Measurements from ENCODE around the gene B3GNT2. TPM values are rescaled to one million over a fixed set of nuclear protein-coding genes. Genes with fewer than 3 reads are reported as not detected.
"Not testable (repeated sequence)": the region's sequence is repeated elsewhere in the genome, so short reads cannot be mapped to it uniquely, and the experiment has no call there.

Gene B3GNT2
- total RNA-seq, 6 experiments from 2014 or later: 9.1 to 11.0 (median 9.9) TPM

GRCh38 chr2:62197925-62198633, 2.2 kb downstream of the B3GNT2 start:
- WGBS (ENCODE audit: insufficient coverage, low coverage, low lambda C conversion rate, missing lambda C conversion rate): 6% methylated on average over 5 of the region's 5 CpGs
- peak overlapping the region; percentile 88 to 93 (median 91) for H3K4me3 ChIP-seq

GRCh38 chr2:62198854-62199253, 2.9 kb downstream of the B3GNT2 start:
- H3K27ac ChIP-seq; H3K4me3 ChIP-seq; ATAC-seq; intact Hi-C loops (cut with DNase I); H3K27me3 ChIP-seq; H3K9me3 ChIP-seq; DNase-seq; H3K36me3 ChIP-seq: not testable (repeated sequence)
- WGBS (ENCODE audit: insufficient coverage, low coverage, low lambda C conversion rate, missing lambda C conversion rate): 86% methylated on average over 8 of the region's 8 CpGs
- H3K4me1 ChIP-seq: peaks cover 0 to 55% (median 16%) of the 10 kb centered on the region in 4 donors

More at GRCh38 chr2:62197925-62198633, 2.2 kb downstream of the B3GNT2 start:
- intact Hi-C loops (cut with DNase I): no loop called here
- H3K36me3 ChIP-seq: no peaks in the 10 kb centered on the region
- peaks cover 0 to 56% (median 16%) of the 10 kb centered on the region in 4 donors for H3K4me1 ChIP-seq
- no peak for DNase-seq
- no peak for ATAC-seq
- H3K9me3 ChIP-seq: no peaks in the 10 kb centered on the region
- H3K27ac ChIP-seq: peak overlapping the region; percentile 92 to 95 (median 95)
- no peak for TF ChIP-seq POLR2A (IDR thresholded peaks at IDR 0.05)
- no peaks in the 10 kb centered on the region for H3K27me3 ChIP-seq

- 0% methylated on average over 1 of the region's 1 CpG for WGBS (ENCODE audit: insufficient coverage, low coverage, low lambda C conversion rate, missing lambda C conversion rate)
- intact Hi-C loops (cut with DNase I): no loop called here
Observed at GRCh38 chr2:62199392-62200125, 3.6 kb downstream of the B3GNT2 start.

GRCh38 chr2:62200291-62200841, 4.5 kb downstream of the B3GNT2 start:
- no peak for TF ChIP-seq POLR2A (IDR thresholded peaks at IDR 0.05)
- TF ChIP-seq CTCF (IDR thresholded peaks at IDR 0.05): no peak
- no peaks in the 10 kb centered on the region for H3K36me3 ChIP-seq
- no peaks in the 10 kb centered on the region for H3K27me3 ChIP-seq
- no peaks in the 10 kb centered on the region for H3K9me3 ChIP-seq
- H3K4me3 ChIP-seq: no peak overlapping the region
- ATAC-seq (no peak), DNase-seq (no peak)
- peaks cover 0 to 51% (median 16%) of the 10 kb centered on the region in 4 donors for H3K4me1 ChIP-seq
- 40% methylated on average over 4 of the region's 4 CpGs for WGBS (ENCODE audit: insufficient coverage, low coverage, low lambda C conversion rate, missing lambda C conversion rate)
- intact Hi-C loops (cut with DNase I): no loop called here
- H3K27ac ChIP-seq: no peak overlapping the region

More at GRCh38 chr2:62199392-62200125, 3.6 kb downstream of the B3GNT2 start:
- TF ChIP-seq POLR2A (IDR thresholded peaks at IDR 0.05) (no peak), CTCF (IDR thresholded peaks at IDR 0.05) (no peak)
- H3K27me3 ChIP-seq: no peaks in the 10 kb centered on the region
- H3K9me3 ChIP-seq: no peaks in the 10 kb centered on the region
- no peak for DNase-seq
- no peak overlapping the region for H3K4me3 ChIP-seq
- H3K36me3 ChIP-seq: no peaks in the 10 kb centered on the region
- ATAC-seq: no peak
- H3K27ac ChIP-seq: no peak overlapping the region
- peaks cover 0 to 51% (median 16%) of the 10 kb centered on the region in 4 donors for H3K4me1 ChIP-seq

GRCh38 chr2:62200868-62201267, 5.0 kb downstream of the B3GNT2 start:
- H3K4me3 ChIP-seq: no peak overlapping the region
- ATAC-seq (no peak), DNase-seq (no peak)
- H3K4me1 ChIP-seq: peaks cover 0 to 51% (median 16%) of the 10 kb centered on the region in 4 donors
- TF ChIP-seq POLR2A (IDR thresholded peaks at IDR 0.05): no peak
- no peak for TF ChIP-seq CTCF (IDR thresholded peaks at IDR 0.05)
- no peaks in the 10 kb centered on the region for H3K9me3 ChIP-seq
- intact Hi-C loops (cut with DNase I): no loop called here
- 71% methylated on average over 3 of the region's 3 CpGs for WGBS (ENCODE audit: insufficient coverage, low coverage, low lambda C conversion rate, missing lambda C conversion rate)
- no peaks in the 10 kb centered on the region for H3K36me3 ChIP-seq
- H3K27ac ChIP-seq: no peak overlapping the region
- no peaks in the 10 kb centered on the region for H3K27me3 ChIP-seq
